Stimulated activated CD8-positive, alpha-beta memory T cell treated with anti-CD3 and anti-CD28 coated beads, Interleukin-15, amount 100 ng/mL, for 48 hours (primary cell): ENCODE measurements around the gene SLC9B2.
A peak's percentile ranks its signal among the peaks of the same experiment; 100 is the strongest.

Source experiments
- DNase-seq, 2 donors: peaks; one replicate each; pipeline ENCODE4 v3.0.0-alpha.2; 2020; ENCODE audit warnings: low read depth in 2 of 2

The SLC9B2 gene

GRCh38 chr4:103075894-103076746, 441 bp downstream of the SLC9B2 start:
- DNase-seq: peak; percentile 37 to 41

GRCh38 chr4:103075435-103075893, 1.1 kb downstream of the SLC9B2 start:
- no peak for DNase-seq

- DNase-seq: no peak
Measured at GRCh38 chr4:103074744-103075434, 1.7 kb downstream of the SLC9B2 start.

GRCh38 chr4:103073792-103074438, 2.6 kb downstream of the SLC9B2 start:
- no peak for DNase-seq

- no peak for DNase-seq
Measured at GRCh38 chr4:103067841-103068547, 8.6 kb downstream of the SLC9B2 start.

- DNase-seq: no peak
Measured at GRCh38 chr4:103060453-103061148, 16.0 kb downstream of the SLC9B2 start.

- no peak for DNase-seq
Measured at GRCh38 chr4:103054030-103054429, 22.5 kb downstream of the SLC9B2 start.

- no peak for DNase-seq
Measured at GRCh38 chr4:103052779-103053178, 23.8 kb downstream of the SLC9B2 start.

GRCh38 chr4:103052145-103052544, 24.4 kb downstream of the SLC9B2 start:
- DNase-seq: no peak

GRCh38 chr4:103050736-103051436, 25.7 kb downstream of the SLC9B2 start:
- DNase-seq: no peak

- DNase-seq: no peak
Measured at GRCh38 chr4:103046416-103047290, 29.9 kb downstream of the SLC9B2 start.

- DNase-seq: no peak
Measured at GRCh38 chr4:103044183-103044582, 32.4 kb downstream of the SLC9B2 start.

- no peak for DNase-seq
Measured at GRCh38 chr4:103036169-103036568, 40.4 kb downstream of the SLC9B2 start.

- DNase-seq: no peak
Measured at GRCh38 chr4:103032574-103032973, 44.0 kb downstream of the SLC9B2 start.

- no peak for DNase-seq
Measured at GRCh38 chr4:103030791-103031190, 45.8 kb downstream of the SLC9B2 start.

- no peak for DNase-seq
Measured at GRCh38 chr4:103029300-103029699, 47.3 kb downstream of the SLC9B2 start.

GRCh38 chr4:103026868-103027267, 49.7 kb downstream of the SLC9B2 start:
- no peak for DNase-seq

GRCh38 chr4:103024996-103025395, 51.6 kb downstream of the SLC9B2 start:
- DNase-seq: no peak

GRCh38 chr4:103021120-103021519, 55.4 kb downstream of the SLC9B2 start:
- no peak for DNase-seq
